GM12878 (cell line): Measurements from ENCODE around the gene PTPN14. TPM values are rescaled to one million over a fixed set of nuclear protein-coding genes. Genes with fewer than 3 reads are reported as not detected.

Experiments used
- ATAC-seq: fragments of 200-7000 bp; cut with Tn5 transposase; 3 replicates; pipeline ENCODE4 v1.9.1; 2020; ENCODE audit warnings: mild to moderate bottlenecking, moderate library complexity
- Bru-seq: library from RNA; stranded (reverse); fragments of 400-500 nt; gene quantifications from one replicate; lab custom pipeline; 2021; lab: Mats Ljungman, UMichigan
- BruChase-seq, 2 experiments: library from RNA; stranded (reverse); fragments of 400-500 nt; gene quantifications; one replicate each; lab custom pipeline; 2021; lab: Mats Ljungman, UMichigan
- BruUV-seq: library from RNA; stranded (reverse); fragments of 400-500 nt; replicated peaks from 2 replicates; lab custom pipeline; 2021; lab: Mats Ljungman, UMichigan
- CTCF ChIA-PET: fragments of 300-600 bp; sonication (Branson Sonifier 250); formaldehyde crosslinking; extraction: SDS; loops from one replicate; lab custom pipeline; 2021; ENCODE audit warnings: inconsistent platforms; lab: Yijun Ruan, JAX
- POLR2A ChIA-PET: fragments of 350-600 bp; formaldehyde crosslinking; extraction: SDS; loops from one replicate; lab custom pipeline; 2021; ENCODE audit warnings: inconsistent platforms; lab: Charles Lee
- RAD21 ChIA-PET: fragments of 300-600 bp; sonication (Branson Sonifier 250); formaldehyde crosslinking; loops from one replicate; lab custom pipeline; 2023; ENCODE audit warnings: antibody characterized with exemption; ENCODE audit not compliant: unreplicated experiment; lab: Charles Lee
- SMC1A ChIA-PET: fragments of 300-600 bp; sonication (Branson Sonifier 250); formaldehyde crosslinking; loops from one replicate; lab custom pipeline; 2023; ENCODE audit not compliant: unreplicated experiment, uncharacterized antibody; lab: Charles Lee
- DNase-seq: peaks from one replicate; pipeline ENCODE4 v3.0.0-alpha.2; 2011; ENCODE audit warnings: low read depth, low spot score
- FAIRE-seq: peaks from 3 replicates; lab custom pipeline; 2011; peaks lifted over from hg19 to GRCh38; lab: Jason Lieb, UNC
- H2AFZ ChIP-seq: 2 replicates; pipeline ENCODE4 v1.6.0; 2011; ENCODE audit warnings: low read depth, low read length, control low read depth; ENCODE audit not compliant: control insufficient read depth
- H3K27ac ChIP-seq: 2 replicates; pipeline ENCODE4 v1.5.1; 2011; ENCODE audit warnings: control low read depth; ENCODE audit not compliant: control insufficient read depth, insufficient read depth
- H3K27me3 ChIP-seq, 2 experiments: replicated peaks in 1 of 2; 2 replicates each; pipeline versions ENCODE4 v1.6.0 to v1.6.1; 2011; ENCODE audit warnings: low read length in 1 of 2; ENCODE audit not compliant: control insufficient read depth in 2 of 2, insufficient read depth in 2 of 2
- H3K36me3 ChIP-seq, 2 experiments: 2 replicates each; pipeline ENCODE4 v1.5.1; 2011; ENCODE audit warnings: low read length in 1 of 2; ENCODE audit not compliant: control insufficient read depth in 2 of 2, insufficient read depth in 2 of 2
- H3K4me1 ChIP-seq: 2 replicates; pipeline ENCODE4 v1.6.1; 2011; ENCODE audit warnings: mild to moderate bottlenecking, low read length, moderate library complexity, mixed read lengths; ENCODE audit not compliant: control insufficient read depth, insufficient read depth
- H3K4me2 ChIP-seq: 2 replicates; pipeline ENCODE4 v1.6.0; 2011; ENCODE audit warnings: control low read depth; ENCODE audit not compliant: control insufficient read depth, insufficient read depth
- H3K4me3 ChIP-seq: fragments of 200-600 bp; sonication (generic); 2 replicates; pipeline ENCODE4 v1.5.1; 2016
- H3K79me2 ChIP-seq: 2 replicates; pipeline ENCODE4 v1.6.0; 2011; ENCODE audit warnings: low read length; ENCODE audit not compliant: control insufficient read depth, insufficient read depth
- H3K9ac ChIP-seq: 2 replicates; pipeline ENCODE4 v1.8.0; 2011; ENCODE audit warnings: low read length, control low read depth, mixed read lengths; ENCODE audit not compliant: control insufficient read depth, insufficient read depth
- H3K9me3 ChIP-seq: replicated peaks from 3 replicates; pipeline ENCODE4 v1.5.1; 2011; ENCODE audit warnings: mild to moderate bottlenecking, low read length; ENCODE audit not compliant: control insufficient read depth, insufficient read depth
- H4K20me1 ChIP-seq: 2 replicates; pipeline ENCODE4 v1.6.0; 2011; ENCODE audit not compliant: control insufficient read depth, insufficient read depth
- IKZF1 ChIP-seq: fragments of 450-650 bp; conservative IDR thresholded peaks from 2 replicates; pipeline ENCODE4 v1.6.1; 2017; ENCODE audit warnings: antibody characterized with exemption, mild to moderate bottlenecking
- IKZF2 ChIP-seq, 2 experiments: fragments of 450-650 bp; IDR thresholded peaks; 2 replicates each; pipeline ENCODE4 v1.6.1; 2017; ENCODE audit warnings: mild to moderate bottlenecking in 2 of 2, moderate library complexity in 2 of 2
- NR2F1 ChIP-seq: fragments of 450-650 bp; conservative IDR thresholded peaks from 2 replicates; pipeline ENCODE4 v1.6.1; 2017; ENCODE audit warnings: mild to moderate bottlenecking
- WGBS: methylation state at CpG from one replicate; pipeline ENCODE4 v1.1.6; 2016; ENCODE audit warnings: low lambda C conversion rate; ENCODE audit not compliant: insufficient replicate concordance, insufficient coverage; ENCODE audit errors: missing lambda C conversion rate; 5-methylcytosine and 5-hydroxymethylcytosine counted together
- in situ Hi-C: fragments of 300-500 bp; cut with MboI; formaldehyde crosslinking; loops from 9 replicates; pipeline ENCODE4 v1.14.3; 2018; ENCODE audit warnings: mixed read lengths
- intact Hi-C: fragments of 100-400 bp; cut with micrococcal nuclease; formaldehyde crosslinking; loops from one replicate; pipeline ENCODE4 v1.14.2; 2022; ENCODE audit not compliant: unreplicated experiment
- long read RNA-seq, 2 experiments: library from polyadenylated mRNA; unstranded; transcript quantifications; one replicate each; pipeline ENCODE4 v2.0.0, GENCODE V29; 2019 to 2020
- polyA minus RNA-seq, 3 experiments: library from RNA; depleted of rRNA, polyadenylated mRNA; stranded (reverse); fragments of >200 nt; gene quantifications; 2 replicates each; pipeline ENCODE4 v1.2.3, GENCODE V29; 2011
- polyA plus RNA-seq, 11 experiments: library from polyadenylated mRNA; depleted of rRNA in 4 of 11; unstranded in 6 of 11; stranded (reverse) in 5 of 11; fragments of >200 nt; fragmentation: Nextera tagmentation in 4 of 11; fragmentation: Illumina TruSeq in 1 of 11; extraction: Ambion mirVana in 4 of 11; extraction: Trizol in 1 of 11; gene quantifications; 1 replicate in 1 of 11; 2 replicates in 10 of 11; pipeline versions ENCODE4 v1.2.1 to v1.2.3, GENCODE V29; 2011 to 2016; ENCODE audit warnings: inconsistent platforms in 2 of 11, missing spikeins in 2 of 11, low read depth in 1 of 11
- total RNA-seq, 4 experiments: library from RNA; depleted of rRNA in 3 of 4; stranded (reverse); fragments of >200 nt in 3 of 4; fragmentation: Illumina TruSeq in 1 of 4; extraction: Trizol in 1 of 4; gene quantifications; 2 replicates each; pipeline versions ENCODE4 v1.2.1 to v1.2.3, GENCODE V29; 2013 to 2021
- TF ChIP-seq, protein P1 (sequence below): fragments of 450-650 bp; formaldehyde crosslinking; IDR thresholded peaks from 2 replicates; pipeline ENCODE4 v1.4.0; 2022; ENCODE audit warnings: mild to moderate bottlenecking, moderate library complexity

PTPN14 gene
- 0.42 and 0.73 TPM in 2 replicates for total RNA-seq (2013; cell fraction: nucleolus; rRNA removed)
- 0.44 and 0.68 TPM in 2 replicates for total RNA-seq (2014; rRNA removed)
- total RNA-seq (2014; rRNA removed; fragmentation: Illumina TruSeq; extraction: Trizol): 0.45 and 0.74 TPM in 2 replicates
- total RNA-seq (2021): 2.0 and 2.2 TPM in 2 replicates
- 0.12 TPM for polyA plus RNA-seq (2011; ENCODE audit: low read depth)
- polyA plus RNA-seq (2011; rRNA removed): 5.1 and 5.4 TPM in 2 replicates
- polyA plus RNA-seq (2011; cell fraction: cytosol; rRNA removed): 4.6 and 5.0 TPM in 2 replicates
- polyA plus RNA-seq (2011; cell fraction: nucleus; rRNA removed): 5.8 and 6.3 TPM in 2 replicates
- polyA plus RNA-seq (2012): 0.11 and 0.20 TPM in 2 replicates
- polyA plus RNA-seq (2014; fragmentation: Illumina TruSeq; extraction: Trizol): 0.40 and 0.43 TPM in 2 replicates
- polyA plus RNA-seq (2014; fragmentation: Nextera tagmentation; extraction: Ambion mirVana): under 1 TPM; 0.05 to 0.14 TPM
- polyA plus RNA-seq (2014; rRNA removed): 0.42 and 0.43 TPM in 2 replicates
- polyA plus RNA-seq (2016; fragmentation: Nextera tagmentation; extraction: Ambion mirVana): under 1 TPM; 0.44 to 0.58 TPM
- polyA minus RNA-seq (2011; rRNA and poly(A)+ RNA removed): 17.4 and 20.8 TPM in 2 replicates
- 7.2 and 7.6 TPM in 2 replicates for polyA minus RNA-seq (2011; cell fraction: cytosol; rRNA and poly(A)+ RNA removed)
- 8.6 and 14.7 TPM in 2 replicates for polyA minus RNA-seq (2011; cell fraction: nucleus; rRNA and poly(A)+ RNA removed)
- Bru-seq, nascent RNA: percentile 63 among the genes with signal in this experiment
- percentile 66 among the genes with signal in this experiment for BruChase-seq, experiment 1, labeled RNA remaining after a 6-hour chase
- percentile 61 among the genes with signal in this experiment for BruChase-seq, experiment 2, labeled RNA remaining after a 2-hour chase
- long read RNA-seq, experiment 1, partial matches to known transcripts: 2 of 6 reads
- long read RNA-seq, experiment 1, other reads (novel, unspliced or antisense): 4 of 6 reads
- long read RNA-seq, experiment 2, partial matches to known transcripts: 1 of 19 reads
- long read RNA-seq, experiment 2, other reads (novel, unspliced or antisense): 18 of 19 reads

GRCh38 chr1:214551436-214552173 lies at the start of gene PTPN14:
Gene PTPN14 (minus strand): TSS chr1:214551602. CDS start chr1:214464803, 86,799 bp downstream.
- ChIA-PET SMC1A (interaction anchor here (1.1 to 8.2 kb wide), 5 partner anchors 13 to 84 kb away, joined by 3 to 83 read pairs (median 4); no protein-coding TSS in a partner anchor), CTCF (interaction anchor here (0.6 to 1.5 kb wide), 2 partner anchors 33 to 47 kb away, joined by 3 to 5 read pairs; no protein-coding TSS in a partner anchor), POLR2A (interaction anchor here (1.0 to 5.0 kb wide), 6 partner anchors 8 to 109 kb away, joined by 3 to 40 read pairs (median 3); no protein-coding TSS in a partner anchor), RAD21 (interaction anchor here (0.7 to 6.7 kb wide), 7 partner anchors 10 to 218 kb away, joined by 3 to 51 read pairs (median 4); no protein-coding TSS in a partner anchor)
- DNase-seq (no peak), ATAC-seq (peak; percentile 44), FAIRE-seq (no peak)
- no peaks in the 10 kb centered on the region for H3K4me1 ChIP-seq
- BruUV-seq: no TSS peak
- H3K27ac ChIP-seq: no peak within 1 kb of the TSS
- no peaks in the 10 kb centered on the region for H3K9me3 ChIP-seq
- H4K20me1 ChIP-seq: no peaks in the 10 kb centered on the region
- TF ChIP-seq IKZF2 (IDR thresholded peaks at IDR 0.05) (0 out of 4 replicates have a peak, but pooled peaks of 1 of the 2 experiments have one; percentile 6), IKZF1 (peak; percentile 70), NR2F1 (0 out of 2 replicates have a peak, but pooled peaks have one; percentile 18)
- TF ChIP-seq, protein P1, sequence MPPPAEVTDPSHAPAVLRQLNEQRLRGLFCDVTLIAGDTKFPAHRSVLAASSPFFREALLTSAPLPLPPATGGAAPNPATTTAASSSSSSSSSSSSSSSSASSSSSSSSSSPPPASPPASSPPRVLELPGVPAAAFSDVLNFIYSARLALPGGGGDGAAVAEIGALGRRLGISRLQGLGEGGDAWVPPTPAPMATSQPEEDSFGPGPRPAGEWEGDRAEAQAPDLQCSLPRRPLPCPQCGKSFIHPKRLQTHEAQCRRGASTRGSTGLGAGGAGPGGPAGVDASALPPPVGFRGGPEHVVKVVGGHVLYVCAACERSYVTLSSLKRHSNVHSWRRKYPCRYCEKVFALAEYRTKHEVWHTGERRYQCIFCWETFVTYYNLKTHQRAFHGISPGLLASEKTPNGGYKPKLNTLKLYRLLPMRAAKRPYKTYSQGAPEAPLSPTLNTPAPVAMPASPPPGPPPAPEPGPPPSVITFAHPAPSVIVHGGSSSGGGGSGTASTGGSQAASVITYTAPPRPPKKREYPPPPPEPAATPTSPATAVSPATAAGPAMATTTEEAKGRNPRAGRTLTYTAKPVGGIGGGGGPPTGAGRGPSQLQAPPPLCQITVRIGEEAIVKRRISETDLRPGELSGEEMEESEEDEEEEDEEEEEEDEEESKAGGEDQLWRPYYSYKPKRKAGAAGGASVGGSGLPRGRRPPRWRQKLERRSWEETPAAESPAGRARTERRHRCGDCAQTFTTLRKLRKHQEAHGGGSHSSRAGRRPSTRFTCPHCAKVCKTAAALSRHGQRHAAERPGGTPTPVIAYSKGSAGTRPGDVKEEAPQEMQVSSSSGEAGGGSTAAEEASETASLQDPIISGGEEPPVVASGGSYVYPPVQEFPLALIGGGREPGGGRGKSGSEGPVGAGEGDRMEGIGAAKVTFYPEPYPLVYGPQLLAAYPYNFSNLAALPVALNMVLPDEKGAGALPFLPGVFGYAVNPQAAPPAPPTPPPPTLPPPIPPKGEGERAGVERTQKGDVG (CRISPR knock-in tag): no peak
- peaks cover 3 to 7% of the 10 kb centered on the region in 2 experiments; a peak in 3 of 4 replicates for H3K27me3 ChIP-seq
- H2AFZ ChIP-seq: no peak within 1 kb of the TSS
- no peaks in the 10 kb centered on the region for H3K79me2 ChIP-seq
- WGBS: 8% methylated on average over 47 of the region's 67 CpGs
- H3K4me2 ChIP-seq: peak within 1 kb of the TSS; percentile 60; the same call in 1 of the 2 replicates
- no peak within 1 kb of the TSS for H3K4me3 ChIP-seq
- H3K36me3 ChIP-seq: no peaks in the 10 kb centered on the region
- in situ Hi-C loops (no loop called here), intact Hi-C loops (no loop called here)
- H3K9ac ChIP-seq: no peak within 1 kb of the TSS
